Measurements from ENCODE around the gene MTOR. TPM values are rescaled to one million over a fixed set of nuclear protein-coding genes. Genes with fewer than 3 reads are reported as not detected.

The MTOR gene
- total and polyA plus RNA-seq, 2 of the 8 experiments (the other 6 are each of a cell fraction or from before 2014, with no cell fraction given) = 44.2 to 76.8 TPM

- Histone ChIP-seq H3K4me1 (replicated peaks in 1 of 4; ENCODE audit: control insufficient read depth in 3 of 4, insufficient read depth in 4 of 4, low read length in 3 of 4) (no peaks in the 10 kb centered on the region), H3K36me3 (ENCODE audit: control insufficient read depth in 2 of 4, insufficient read depth in 4 of 4, low read length in 3 of 4) (peaks cover 11 to 50% (median 28%) of the 10 kb centered on the region in 4 experiments; a peak in 6 of 8 replicates), H2BK20ac (ENCODE audit: low read length) (no peak overlapping the region), H3K14ac (ENCODE audit: insufficient read length) (no peak overlapping the region), H3K4me3 (ENCODE audit: extremely low read depth in 1 of 4, insufficient read depth in 2 of 4, low read depth in 3 of 4, low read length in 4 of 4) (no peak overlapping the region), H2BK5ac (ENCODE audit: low read depth, low read length) (no peak overlapping the region), H3K23ac (ENCODE audit: insufficient read length) (no peak overlapping the region), H3K4ac (replicated peaks; ENCODE audit: insufficient read length, low read depth, low read length) (no peak overlapping the region), H4K8ac (ENCODE audit: extremely low read depth, insufficient read depth, low read length) (no peak overlapping the region), H3K23me2 (ENCODE audit: low read depth, low read length) (no peaks in the 10 kb centered on the region), H4K20me1 (replicated peaks in 1 of 2; ENCODE audit: control insufficient read depth in 1 of 2, insufficient read depth in 2 of 2, low read length in 2 of 2) (peaks cover 0 to 4% of the 10 kb centered on the region in 2 experiments), H2BK12ac (ENCODE audit: low read depth, low read length) (no peak overlapping the region), H3K79me2 (ENCODE audit: control insufficient read depth in 1 of 2, insufficient read depth in 2 of 2, low read length in 2 of 2) (no peaks in the 10 kb centered on the region), H3K9ac (replicated peaks in 1 of 4; ENCODE audit: extremely low read depth in 1 of 4, low read depth in 3 of 4, low read length in 3 of 4) (no peak overlapping the region), H4K91ac (replicated peaks; ENCODE audit: insufficient read length, low read length) (no peak overlapping the region), H3K4me2 (ENCODE audit: insufficient read depth in 1 of 2, low read depth in 2 of 2, low read length in 2 of 2) (no peak overlapping the region), H3K56ac (replicated peaks; ENCODE audit: insufficient read length, low read depth, low read length) (no peak overlapping the region), H3K9me3 (ENCODE audit: insufficient read depth in 2 of 2, low read depth in 1 of 2, low read length in 1 of 2) (no peaks in the 10 kb centered on the region), H2AK5ac (ENCODE audit: low read depth, low read length) (no peak overlapping the region), H3K18ac (ENCODE audit: extremely low read depth, low read length) (no peak overlapping the region), H3K79me1 (ENCODE audit: low read depth, low read length) (no peaks in the 10 kb centered on the region), H3K27ac (ENCODE audit: low read depth, low read length) (no peak overlapping the region), H4K5ac (ENCODE audit: insufficient read length, low read depth, low read length) (no peak overlapping the region), H3K27me3 (replicated peaks in 1 of 4; ENCODE audit: control insufficient read depth in 3 of 4, extremely low read depth in 1 of 4, insufficient read depth in 3 of 4, low read length in 3 of 4) (no peaks in the 10 kb centered on the region), H2BK120ac (replicated peaks; ENCODE audit: low read depth, low read length) (no peak overlapping the region), H2AFZ (ENCODE audit: low read length) (no peak overlapping the region), H2BK15ac (ENCODE audit: low read length) (no peak overlapping the region)
- FAIRE-seq (no peak), DNase-seq (ENCODE audit: low read depth in 1 of 2, low spot score in 2 of 2) (no peak)
- ChIA-PET POLR2A (ENCODE audit: partially characterized antibody) (interaction anchor here (0.6 to 0.8 kb wide), 2 partner anchors 51 to 131 kb away, joined by 3 read pairs; no protein-coding TSS in a partner anchor), CTCF (ENCODE audit: partially characterized antibody) (interaction anchor here (1.0 kb wide), 1 partner anchor 10 kb away, joined by 4 read pairs; no protein-coding TSS in a partner anchor)
- WGBS, 2 experiments (ENCODE audit: extremely low coverage in 1 of 2, insufficient coverage in 1 of 2, insufficient read length in 1 of 2, insufficient replicate concordance in 2 of 2, low coverage in 1 of 2, low lambda C conversion rate in 2 of 2, missing lambda C conversion rate in 1 of 2) = 91% methylated on average over 14 of the region's 14 CpGs; no CpG with 5 or more reads in 1 of the 2 experiments
- TF ChIP-seq JUN (IDR thresholded peaks at IDR 0.05; ENCODE audit: low read depth, low read length) = no peak
- no peak for TF ChIP-seq RBBP5 (IDR thresholded peaks at IDR 0.05; ENCODE audit: borderline replicate concordance, low read depth, low read length)
- no peak for TF ChIP-seq RXRA (IDR thresholded peaks at IDR 0.05; ENCODE audit: insufficient read depth, low read depth, low read length)
- no peak for TF ChIP-seq BCL11A (IDR thresholded peaks at IDR 0.05; ENCODE audit: low read depth in 2 of 2, low read length in 2 of 2)
- no peak for TF ChIP-seq POLR2A (IDR thresholded peaks at IDR 0.05; ENCODE audit: control extremely low read depth in 1 of 2, low read depth in 2 of 2, low read length in 2 of 2)
- no peak for TF ChIP-seq HDAC6 (IDR thresholded peaks at IDR 0.05; ENCODE audit: low read depth, low read length)
- no peak for TF ChIP-seq CTBP2 (IDR thresholded peaks at IDR 0.05; ENCODE audit: borderline replicate concordance, insufficient read depth, insufficient read length, low read length)
- no peak for TF ChIP-seq YY1 (IDR thresholded peaks at IDR 0.05; ENCODE audit: low read depth, low read length)
- TF ChIP-seq SP1 (IDR thresholded peaks at IDR 0.05; ENCODE audit: low read depth, low read length) = no peak
- no peak for TF ChIP-seq E2F6 (IDR thresholded peaks at IDR 0.05)
- no peak for TF ChIP-seq EP300 (IDR thresholded peaks at IDR 0.05; ENCODE audit: borderline replicate concordance in 1 of 2, low read depth in 2 of 2, low read length in 2 of 2)
- no peak for TF ChIP-seq FOSL1 (IDR thresholded peaks at IDR 0.05; ENCODE audit: insufficient read depth, low read depth, low read length)
Measured at GRCh38 chr1:11194407-11195176, 67.8 kb downstream of the MTOR start.

Data from H1 (cell line).